ENCODE results near the gene PYGB. TPM values are rescaled to one million over a fixed set of nuclear protein-coding genes. Genes with fewer than 3 reads are reported as not detected.

PYGB gene
- total and polyA plus RNA-seq, 2 donors: 27.4 to 52.6 TPM

- Histone ChIP-seq H3K27ac (ENCODE audit: low read depth in 1 of 2, low read length in 1 of 2) (no peak overlapping the region), H3K4me3 (ENCODE audit: low read length in 2 of 2) (no peak overlapping the region), H3K4me1 (ENCODE audit: control insufficient read depth in 2 of 2, insufficient read depth in 2 of 2, low read length in 2 of 2) (peaks cover 0 to 9% of the 10 kb centered on the region in 2 donors), H3K36me3 (ENCODE audit: control insufficient read depth in 2 of 2, insufficient read depth in 2 of 2, low read length in 1 of 2) (peaks cover 12 to 74% of the 10 kb centered on the region in 2 donors), H3K9me3 (ENCODE audit: control insufficient read depth in 2 of 2, insufficient read depth in 1 of 2, low read length in 1 of 2) (peaks cover 0 to 4% of the 10 kb centered on the region in 2 donors), H3K27me3 (ENCODE audit: control insufficient read depth in 2 of 2, insufficient read depth in 1 of 2, low read length in 1 of 2) (no peaks in the 10 kb centered on the region)
- DNase-seq (ENCODE audit: low read depth in 6 of 9, low spot score in 9 of 9): no peak
- over 99% methylated on average over 16 of the region's 16 CpGs for WGBS
These were observed 22.9 kb upstream of the PYGB start for GRCh38 chr20:25224941-25225340.

GRCh38 chr20:25225642-25226432, 22.0 kb upstream of the PYGB start:
- WGBS: 97% methylated on average over 16 of the region's 16 CpGs
- DNase-seq (ENCODE audit: low read depth in 6 of 9, low spot score in 9 of 9): no peak
- H3K36me3 ChIP-seq (ENCODE audit: control insufficient read depth in 2 of 2, insufficient read depth in 2 of 2, low read length in 1 of 2): peaks cover 12 to 65% of the 10 kb centered on the region in 2 donors
- peaks cover 0 to 9% of the 10 kb centered on the region in 2 donors for H3K4me1 ChIP-seq (ENCODE audit: control insufficient read depth in 2 of 2, insufficient read depth in 2 of 2, low read length in 2 of 2)
- H3K9me3 ChIP-seq (ENCODE audit: control insufficient read depth in 2 of 2, insufficient read depth in 1 of 2, low read length in 1 of 2): no peaks in the 10 kb centered on the region
- H3K27me3 ChIP-seq (ENCODE audit: control insufficient read depth in 2 of 2, insufficient read depth in 1 of 2, low read length in 1 of 2): no peaks in the 10 kb centered on the region
- H3K27ac ChIP-seq (ENCODE audit: low read depth in 1 of 2, low read length in 1 of 2): no peak overlapping the region
- H3K4me3 ChIP-seq (ENCODE audit: low read length in 2 of 2): no peak overlapping the region

GRCh38 chr20:25226433-25227316, 21.2 kb upstream of the PYGB start:
- no peak for DNase-seq (ENCODE audit: low read depth in 6 of 9, low spot score in 9 of 9)
- Histone ChIP-seq H3K9me3 (ENCODE audit: control insufficient read depth in 2 of 2, insufficient read depth in 1 of 2, low read length in 1 of 2) (no peaks in the 10 kb centered on the region), H3K4me1 (ENCODE audit: control insufficient read depth in 2 of 2, insufficient read depth in 2 of 2, low read length in 2 of 2) (peaks cover 0 to 9% of the 10 kb centered on the region in 2 donors), H3K27ac (ENCODE audit: low read depth in 1 of 2, low read length in 1 of 2) (no peak overlapping the region), H3K4me3 (ENCODE audit: low read length in 2 of 2) (no peak overlapping the region), H3K36me3 (ENCODE audit: control insufficient read depth in 2 of 2, insufficient read depth in 2 of 2, low read length in 1 of 2) (peaks cover 12 to 56% of the 10 kb centered on the region in 2 donors), H3K27me3 (ENCODE audit: control insufficient read depth in 2 of 2, insufficient read depth in 1 of 2, low read length in 1 of 2) (no peaks in the 10 kb centered on the region)
- 91% methylated on average over 28 of the region's 28 CpGs for WGBS

- Histone ChIP-seq H3K4me1 (ENCODE audit: control insufficient read depth in 2 of 2, insufficient read depth in 2 of 2, low read length in 2 of 2) (peaks cover 0 to 8% of the 10 kb centered on the region in 2 donors), H3K27me3 (ENCODE audit: control insufficient read depth in 2 of 2, insufficient read depth in 1 of 2, low read length in 1 of 2) (no peaks in the 10 kb centered on the region), H3K36me3 (ENCODE audit: control insufficient read depth in 2 of 2, insufficient read depth in 2 of 2, low read length in 1 of 2) (peaks cover 12 to 49% of the 10 kb centered on the region in 2 donors), H3K27ac (ENCODE audit: low read depth in 1 of 2, low read length in 1 of 2) (no peak overlapping the region), H3K9me3 (ENCODE audit: control insufficient read depth in 2 of 2, insufficient read depth in 1 of 2, low read length in 1 of 2) (no peaks in the 10 kb centered on the region), H3K4me3 (ENCODE audit: low read length in 2 of 2) (no peak overlapping the region)
- 91% methylated on average over 12 of the region's 12 CpGs for WGBS
- no peak for DNase-seq (ENCODE audit: low read depth in 6 of 9, low spot score in 9 of 9)
These were observed 20.5 kb upstream of the PYGB start for GRCh38 chr20:25227317-25227831.

- WGBS: 98% methylated on average over 23 of the region's 23 CpGs
- H3K4me1 ChIP-seq (ENCODE audit: control insufficient read depth in 2 of 2, insufficient read depth in 2 of 2, low read length in 2 of 2): no peaks in the 10 kb centered on the region
These were observed 18.3 kb upstream of the PYGB start for GRCh38 chr20:25229486-25230165.

GRCh38 chr20:25230166-25230831, 17.6 kb upstream of the PYGB start:
- no peak for DNase-seq (ENCODE audit: low read depth in 6 of 9, low spot score in 9 of 9)
- Histone ChIP-seq H3K4me1 (ENCODE audit: control insufficient read depth in 2 of 2, insufficient read depth in 2 of 2, low read length in 2 of 2) (no peaks in the 10 kb centered on the region), H3K27ac (ENCODE audit: low read depth in 1 of 2, low read length in 1 of 2) (no peak overlapping the region), H3K27me3 (ENCODE audit: control insufficient read depth in 2 of 2, insufficient read depth in 1 of 2, low read length in 1 of 2) (peaks cover 0 to 4% of the 10 kb centered on the region in 2 donors), H3K36me3 (ENCODE audit: control insufficient read depth in 2 of 2, insufficient read depth in 2 of 2, low read length in 1 of 2) (peaks cover 6 to 26% of the 10 kb centered on the region in 2 donors), H3K4me3 (ENCODE audit: low read length in 2 of 2) (no peak overlapping the region), H3K9me3 (ENCODE audit: control insufficient read depth in 2 of 2, insufficient read depth in 1 of 2, low read length in 1 of 2) (no peaks in the 10 kb centered on the region)
- 93% methylated on average over 8 of the region's 8 CpGs for WGBS

More at GRCh38 chr20:25229486-25230165, 18.3 kb upstream of the PYGB start:
- Histone ChIP-seq H3K27ac (ENCODE audit: low read depth in 1 of 2, low read length in 1 of 2) (no peak overlapping the region), H3K36me3 (ENCODE audit: control insufficient read depth in 2 of 2, insufficient read depth in 2 of 2, low read length in 1 of 2) (peaks cover 6 to 33% of the 10 kb centered on the region in 2 donors), H3K27me3 (ENCODE audit: control insufficient read depth in 2 of 2, insufficient read depth in 1 of 2, low read length in 1 of 2) (peaks cover 0 to 4% of the 10 kb centered on the region in 2 donors), H3K9me3 (ENCODE audit: control insufficient read depth in 2 of 2, insufficient read depth in 1 of 2, low read length in 1 of 2) (no peaks in the 10 kb centered on the region), H3K4me3 (ENCODE audit: low read length in 2 of 2) (no peak overlapping the region)
- no peak for DNase-seq (ENCODE audit: low read depth in 6 of 9, low spot score in 9 of 9)

- no peak overlapping the region for H3K27ac ChIP-seq (ENCODE audit: low read depth in 1 of 2, low read length in 1 of 2)
- no peaks in the 10 kb centered on the region for H3K4me1 ChIP-seq (ENCODE audit: control insufficient read depth in 2 of 2, insufficient read depth in 2 of 2, low read length in 2 of 2)
- WGBS: 88% methylated on average over 10 of the region's 10 CpGs
- no peaks in the 10 kb centered on the region for H3K9me3 ChIP-seq (ENCODE audit: control insufficient read depth in 2 of 2, insufficient read depth in 1 of 2, low read length in 1 of 2)
- DNase-seq (ENCODE audit: low read depth in 6 of 9, low spot score in 9 of 9): no peak
- H3K27me3 ChIP-seq (ENCODE audit: control insufficient read depth in 2 of 2, insufficient read depth in 1 of 2, low read length in 1 of 2): peaks cover 0 to 14% of the 10 kb centered on the region in 2 donors
- no peak overlapping the region for H3K4me3 ChIP-seq (ENCODE audit: low read length in 2 of 2)
- peaks cover 0 to 6% of the 10 kb centered on the region in 2 donors for H3K36me3 ChIP-seq (ENCODE audit: control insufficient read depth in 2 of 2, insufficient read depth in 2 of 2, low read length in 1 of 2)
These were observed 14.7 kb upstream of the PYGB start for GRCh38 chr20:25233016-25233772.

Data from thymus (tissue), 11 donors.